Measurements from ENCODE around the gene CLCN5.

- TF ChIP-seq CTCF (IDR thresholded peaks at IDR 0.05) = no peak
- no peak for TF ChIP-seq POLR2A (IDR thresholded peaks at IDR 0.05)
- TF ChIP-seq POLR2AphosphoS5 (IDR thresholded peaks at IDR 0.05) = no peak
- no peak for TF ChIP-seq EP300 (IDR thresholded peaks at IDR 0.05)
Observed at GRCh38 chrX:49934729-49935128, 12.3 kb downstream of the CLCN5 start.
